Sigmoid colon (tissue), 7 donors: ENCODE results near the gene SELPLG. TPM values are rescaled to one million over a fixed set of nuclear protein-coding genes. Genes with fewer than 3 reads are reported as not detected.
A peak's percentile ranks its signal among the peaks of the same experiment; 100 is the strongest.

ENCODE experiments used
- DNase-seq: peaks from one replicate; pipeline ENCODE4 v3.0.0-alpha.2; 2019
- H3K27ac ChIP-seq, 4 donors: fragments of 200-600 bp; sonication (generic); one replicate each; pipeline ENCODE4 v1.5.1; 2016 to 2019; ENCODE audit warnings: mild to moderate bottlenecking in 1 of 4
- H3K27me3 ChIP-seq, 3 donors: fragments of 200-600 bp; sonication (generic); one replicate each; pipeline ENCODE4 v1.5.1; 2019; ENCODE audit warnings: mild to moderate bottlenecking in 1 of 3
- H3K36me3 ChIP-seq, 4 donors: fragments of 200-600 bp; sonication (generic); one replicate each; pipeline ENCODE4 v1.5.1; 2016 to 2019
- H3K4me1 ChIP-seq, 4 donors: fragments of 200-600 bp; sonication (generic); one replicate each; pipeline ENCODE4 v1.5.1; 2017 to 2019
- H3K4me3 ChIP-seq, 4 donors: fragments of 200-600 bp; sonication (generic); one replicate each; pipeline ENCODE4 v1.5.1; 2017 to 2019; ENCODE audit warnings: mild to moderate bottlenecking in 2 of 4, moderate library complexity in 1 of 4
- H3K9me3 ChIP-seq, 4 donors: fragments of 200-600 bp in 3 of 4; sonication (generic) in 3 of 4; one replicate each; pipeline versions ENCODE4 v1.5.1 to v1.6.1; 2013 to 2019
- EP300 ChIP-seq, 4 donors: sonication (generic); formaldehyde crosslinking; IDR thresholded peaks; one replicate each; pipeline ENCODE4 v1.6.1; 2017; ENCODE audit warnings: antibody characterized with exemption in 4 of 4
- POLR2A ChIP-seq, 2 donors: fragments of 450-650 bp; IDR thresholded peaks; one replicate each; pipeline ENCODE4 v1.6.1; 2016; ENCODE audit warnings: antibody characterized with exemption in 2 of 2, mild to moderate bottlenecking in 2 of 2, moderate library complexity in 2 of 2
- POLR2AphosphoS5 ChIP-seq, 4 donors: sonication (generic); formaldehyde crosslinking; IDR thresholded peaks; one replicate each; pipeline ENCODE4 v1.6.1; 2017; ENCODE audit warnings: antibody characterized with exemption in 4 of 4
- WGBS, 2 donors: extraction: QIAGEN DNeasy Blood & Tissue Kit; methylation state at CpG; one replicate each; pipeline ENCODE4 v1.1.7; 2013; 5-methylcytosine and 5-hydroxymethylcytosine counted together
- intact Hi-C: fragments of 100-400 bp; cut with DNase I; formaldehyde crosslinking; loops from one replicate; pipeline ENCODE4 v1.15.1; 2023
- polyA plus RNA-seq, 3 donors: library from polyadenylated mRNA; stranded (reverse); fragments of 200-250 nt; gene quantifications; one replicate each; pipeline ENCODE4 v1.2.3, GENCODE V29; 2013
- total RNA-seq, 4 donors: library from RNA; depleted of rRNA; stranded (reverse); fragments of >200 nt; gene quantifications; one replicate each; pipeline ENCODE4 v1.1.0, GENCODE V29; 2016
- TF ChIP-seq, protein P1 (sequence below), 4 experiments: fragments of 450-650 bp in 3 of 4; fragments of 200-600 bp in 1 of 4; IDR thresholded peaks; one replicate each; pipeline ENCODE4 v1.5.1; 2016 to 2019; ENCODE audit warnings: antibody characterized with exemption in 4 of 4, mild to moderate bottlenecking in 3 of 4, moderate library complexity in 2 of 4
- donor health status: healthy with polysubstance abuse.
- donor health status: Bipolar disorder and iron deficiency.
- donor health status: healthy.

Gene SELPLG
- total and polyA plus RNA-seq, 7 donors: 1.8 to 26.1 (median 6.7) TPM

DNA sequence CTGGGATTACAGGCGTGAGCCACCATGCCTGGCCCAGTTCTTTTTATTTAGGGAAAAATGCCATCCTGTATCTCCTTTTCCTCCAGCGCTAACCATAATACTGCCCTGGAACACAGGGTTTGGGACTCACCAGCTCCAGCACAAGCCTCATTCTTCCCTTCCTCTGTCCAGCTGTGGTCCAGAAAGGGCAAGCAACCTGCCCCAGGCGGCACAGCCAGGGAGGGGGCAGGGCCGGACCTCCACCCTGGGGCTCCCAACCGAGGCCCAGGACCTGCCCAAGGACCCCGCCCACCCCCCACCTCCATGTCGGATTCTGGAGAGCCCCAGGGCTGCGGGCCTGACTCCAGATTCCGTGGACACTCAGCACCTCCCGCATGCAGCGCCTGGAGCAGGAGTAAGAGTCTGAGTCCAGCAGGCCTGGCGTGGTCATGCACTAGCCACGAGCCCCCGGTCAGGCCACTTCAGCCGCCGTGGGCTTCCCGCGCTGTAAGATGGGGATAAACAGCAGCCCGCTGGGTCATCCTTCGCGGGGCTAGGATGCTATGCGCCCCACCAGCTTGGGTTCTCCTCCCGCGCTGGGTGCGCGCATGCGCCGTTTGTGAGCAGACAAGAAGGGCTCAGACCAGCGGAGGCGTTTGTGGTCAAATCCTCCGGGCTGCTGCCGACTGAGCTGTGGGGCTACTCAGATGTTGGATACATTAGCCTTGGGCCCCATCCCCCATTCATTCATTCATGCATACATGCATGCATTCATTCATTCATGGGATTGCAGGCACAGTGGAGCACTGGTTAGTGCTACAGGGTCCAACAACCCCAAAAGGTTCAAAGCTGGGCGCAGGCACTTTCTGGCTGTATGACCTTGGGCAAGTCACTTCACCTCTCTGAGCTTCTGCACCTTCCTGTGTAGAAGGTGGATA, 52.1 kb downstream of the SELPLG start:
- Histone ChIP-seq H3K9me3 (no peaks in the 10 kb centered on the region), H3K27ac (peak overlapping the region in 3 of 4 donors; percentile 34 to 51 (median 42)), H3K4me3 (no peak overlapping the region), H3K27me3 (no peaks in the 10 kb centered on the region), H3K36me3 (no peaks in the 10 kb centered on the region), H3K4me1 (no peaks in the 10 kb centered on the region)
- TF ChIP-seq, protein P1, sequence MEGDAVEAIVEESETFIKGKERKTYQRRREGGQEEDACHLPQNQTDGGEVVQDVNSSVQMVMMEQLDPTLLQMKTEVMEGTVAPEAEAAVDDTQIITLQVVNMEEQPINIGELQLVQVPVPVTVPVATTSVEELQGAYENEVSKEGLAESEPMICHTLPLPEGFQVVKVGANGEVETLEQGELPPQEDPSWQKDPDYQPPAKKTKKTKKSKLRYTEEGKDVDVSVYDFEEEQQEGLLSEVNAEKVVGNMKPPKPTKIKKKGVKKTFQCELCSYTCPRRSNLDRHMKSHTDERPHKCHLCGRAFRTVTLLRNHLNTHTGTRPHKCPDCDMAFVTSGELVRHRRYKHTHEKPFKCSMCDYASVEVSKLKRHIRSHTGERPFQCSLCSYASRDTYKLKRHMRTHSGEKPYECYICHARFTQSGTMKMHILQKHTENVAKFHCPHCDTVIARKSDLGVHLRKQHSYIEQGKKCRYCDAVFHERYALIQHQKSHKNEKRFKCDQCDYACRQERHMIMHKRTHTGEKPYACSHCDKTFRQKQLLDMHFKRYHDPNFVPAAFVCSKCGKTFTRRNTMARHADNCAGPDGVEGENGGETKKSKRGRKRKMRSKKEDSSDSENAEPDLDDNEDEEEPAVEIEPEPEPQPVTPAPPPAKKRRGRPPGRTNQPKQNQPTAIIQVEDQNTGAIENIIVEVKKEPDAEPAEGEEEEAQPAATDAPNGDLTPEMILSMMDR (IDR thresholded peaks at IDR 0.05): no peak
- TF ChIP-seq POLR2AphosphoS5 (IDR thresholded peaks at IDR 0.05) (no peak), EP300 (IDR thresholded peaks at IDR 0.05) (no peak)
- intact Hi-C loops: no loop called here
- WGBS, 2 donors: 90 to 91% methylated on average over 33 of the region's 33 CpGs
- DNase-seq: no peak

DNA sequence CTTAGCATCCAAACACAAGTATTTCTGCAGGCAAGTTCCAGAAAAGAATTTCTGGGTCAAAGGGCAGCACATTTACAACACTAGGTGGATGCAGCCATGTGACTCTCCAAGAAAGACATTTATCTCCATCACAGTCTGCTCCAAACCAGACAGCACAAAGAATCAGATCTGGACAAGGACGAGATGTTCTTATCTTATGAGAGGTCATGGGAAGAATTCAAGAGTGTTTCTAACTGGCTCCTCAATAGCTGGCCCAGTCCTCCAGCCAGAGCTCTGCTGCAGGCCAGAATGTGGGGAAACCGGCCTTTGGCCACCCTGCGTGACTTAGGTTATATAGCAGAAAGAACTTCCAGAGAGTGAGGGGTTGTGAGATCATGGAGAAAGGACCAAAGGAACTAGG, 53.2 kb downstream of the SELPLG start:
- 65 to 83% methylated on average over 3 of the region's 3 CpGs for WGBS, 2 donors
- H3K36me3 ChIP-seq: no peaks in the 10 kb centered on the region
- H3K27ac ChIP-seq: peak overlapping the region in 2 of 4 donors; percentile 3 to 34
- intact Hi-C loops: no loop called here
- H3K4me3 ChIP-seq: no peak overlapping the region
- TF ChIP-seq, protein P1 (IDR thresholded peaks at IDR 0.05): no peak
- peak in 2 of 4 donors; percentile 9 to 14 for TF ChIP-seq POLR2AphosphoS5 (IDR thresholded peaks at IDR 0.05)
- no peaks in the 10 kb centered on the region for H3K4me1 ChIP-seq
- DNase-seq: no peak
- H3K27me3 ChIP-seq: no peaks in the 10 kb centered on the region
- no peaks in the 10 kb centered on the region for H3K9me3 ChIP-seq

DNA sequence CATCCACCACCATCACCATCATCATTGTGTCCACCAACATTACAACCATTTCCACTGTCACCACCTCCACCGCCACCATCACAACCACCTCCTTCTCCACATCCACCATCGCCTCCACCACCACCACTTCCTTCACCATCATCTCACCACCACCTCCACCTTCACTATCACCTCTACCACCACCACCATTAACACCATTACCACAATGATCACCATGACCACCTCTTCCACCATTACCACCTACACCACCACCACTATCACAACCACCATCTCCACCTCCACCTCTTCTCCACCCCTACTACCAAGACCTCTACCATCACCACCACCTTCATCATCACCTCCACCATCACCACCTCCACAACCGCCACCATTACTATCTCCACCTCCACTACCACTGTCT, 54.9 kb downstream of the SELPLG start:
- Histone ChIP-seq H3K9me3 (no peaks in the 10 kb centered on the region), H3K27me3 (no peaks in the 10 kb centered on the region), H3K27ac (no peak overlapping the region), H3K4me1 (no peaks in the 10 kb centered on the region), H3K36me3 (no peaks in the 10 kb centered on the region), H3K4me3 (no peak overlapping the region)
- no peak for TF ChIP-seq POLR2AphosphoS5 (IDR thresholded peaks at IDR 0.05)
- no peak for TF ChIP-seq EP300 (IDR thresholded peaks at IDR 0.05)
- TF ChIP-seq, protein P1 (IDR thresholded peaks at IDR 0.05): no peak
- no peak for TF ChIP-seq POLR2A (IDR thresholded peaks at IDR 0.05)
- DNase-seq: no peak
- 93 to 97% methylated on average over 3 of the region's 3 CpGs for WGBS, 2 donors
- intact Hi-C loops: no loop called here

DNA sequence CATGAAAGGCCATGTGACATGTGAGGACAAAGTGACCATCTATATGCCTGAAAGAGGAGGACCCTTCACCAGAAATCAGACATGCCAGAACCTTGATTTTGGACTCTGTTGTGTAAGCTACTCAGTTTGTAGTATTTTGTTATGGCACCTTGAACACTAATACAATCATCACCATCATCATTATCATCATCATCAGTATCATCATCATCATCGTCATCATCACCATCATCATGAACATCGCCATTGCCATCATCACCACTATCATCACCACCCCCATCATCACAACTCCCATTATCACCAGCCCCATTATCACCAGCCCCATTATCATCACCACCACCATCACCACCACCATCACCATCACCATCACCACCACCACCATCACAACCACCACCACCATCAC, 55.4 kb downstream of the SELPLG start:
- Histone ChIP-seq H3K27me3 (no peaks in the 10 kb centered on the region), H3K27ac (no peak overlapping the region), H3K4me3 (no peak overlapping the region), H3K4me1 (peaks cover 0 to 2% (median 0%) of the 10 kb centered on the region in 4 donors), H3K36me3 (no peaks in the 10 kb centered on the region), H3K9me3 (no peaks in the 10 kb centered on the region)
- 57 to 98% methylated on average over 2 of the region's 2 CpGs for WGBS, 2 donors
- TF ChIP-seq, protein P1 (IDR thresholded peaks at IDR 0.05): no peak
- TF ChIP-seq POLR2AphosphoS5 (IDR thresholded peaks at IDR 0.05) (no peak), POLR2A (IDR thresholded peaks at IDR 0.05) (no peak), EP300 (IDR thresholded peaks at IDR 0.05) (no peak)
- no peak for DNase-seq
- intact Hi-C loops: no loop called here
